ENCODE data around the gene LRP8.

The LRP8 gene

GRCh38 chr1:53321366-53321765 is 6.5 kb downstream of the LRP8 start:
- DNase-seq = no peak

- no peak for DNase-seq
These were observed 7.2 kb downstream of the LRP8 start for GRCh38 chr1:53320646-53321045.

GRCh38 chr1:53319296-53320101 is 8.4 kb downstream of the LRP8 start:
- no peak for DNase-seq

DNA sequence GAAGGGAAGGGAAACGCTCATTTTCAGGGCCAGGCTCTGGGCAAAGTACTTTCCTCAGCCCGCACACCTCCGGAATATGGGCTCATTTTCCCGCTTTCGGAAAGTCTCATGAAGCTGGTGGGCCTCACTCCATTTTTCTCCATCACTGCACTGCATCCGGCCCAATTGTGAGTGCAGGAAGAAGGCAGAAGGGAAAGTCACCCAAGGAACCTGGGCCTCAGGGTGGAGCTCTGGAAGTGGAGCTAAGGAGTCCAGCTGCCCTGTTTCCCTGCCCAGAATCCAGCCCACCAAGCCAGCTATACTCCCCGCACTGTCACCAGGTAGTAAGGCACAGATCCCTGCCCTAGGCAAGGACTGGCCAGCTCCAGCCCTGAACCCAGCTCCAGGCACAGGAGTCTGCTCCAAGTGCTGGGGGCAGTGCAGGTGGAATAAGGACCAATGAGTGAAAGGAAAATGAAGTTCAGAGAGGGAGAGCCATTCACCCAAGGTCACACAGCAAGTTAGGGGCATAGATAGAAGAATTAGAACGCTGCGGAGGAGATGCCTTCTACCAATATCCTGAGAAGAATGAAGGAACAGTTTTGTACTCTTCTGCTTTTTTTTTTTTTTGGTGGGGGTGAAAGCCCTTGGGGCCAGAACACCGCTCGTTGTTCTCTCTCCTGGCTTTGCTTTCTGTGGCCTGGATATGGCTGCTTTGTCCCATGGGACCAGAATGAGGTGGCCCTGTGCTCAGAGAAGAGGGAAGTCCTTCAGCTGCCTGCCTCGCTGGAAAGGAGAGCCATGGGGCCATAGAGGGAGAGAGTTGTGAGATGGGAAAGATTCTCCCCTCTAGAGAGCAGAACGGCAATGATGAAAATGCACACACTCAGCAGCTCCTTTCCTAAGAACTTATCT is 10.0 kb downstream of the LRP8 start:
- no peak for DNase-seq

DNA sequence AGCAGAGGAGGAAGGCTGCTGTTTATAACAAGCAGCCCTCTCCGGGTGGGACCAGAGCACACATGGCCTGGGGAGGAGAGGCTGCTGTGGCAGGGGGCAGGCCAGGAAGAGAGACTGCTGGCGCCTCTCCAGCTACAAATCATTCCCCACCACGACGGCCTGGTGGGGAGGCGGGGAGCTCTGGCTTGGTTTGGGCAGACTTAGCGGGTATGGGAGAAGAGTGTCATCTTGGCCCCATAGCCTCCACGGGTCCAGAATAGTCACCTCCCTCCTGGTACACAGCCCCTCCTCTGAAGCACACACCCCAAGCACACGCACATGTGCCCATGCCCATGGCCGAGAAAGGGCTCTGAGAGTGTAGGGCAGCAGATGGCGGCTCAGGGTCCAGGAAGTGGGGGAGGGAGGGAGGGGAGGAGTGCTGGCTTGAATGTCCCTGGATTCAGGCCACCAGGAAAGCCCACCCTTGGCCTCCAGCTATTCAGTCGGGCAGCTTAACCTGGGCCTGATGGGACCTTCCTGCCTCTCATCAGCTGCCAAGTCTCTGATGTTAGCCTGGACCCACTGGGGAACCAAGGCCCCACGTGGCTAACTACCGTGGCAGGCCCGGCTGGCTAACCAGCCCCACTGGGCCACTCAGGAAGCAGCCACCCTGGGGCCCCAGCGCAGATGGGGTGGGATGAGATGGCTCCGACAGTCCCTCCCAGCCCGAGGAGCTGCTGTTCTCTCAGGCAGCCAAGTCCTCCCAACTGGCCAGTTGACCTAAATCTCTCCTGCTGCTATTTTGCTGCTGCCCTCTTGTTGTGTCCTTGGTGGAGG is 10.9 kb downstream of the LRP8 start:
- DNase-seq = no peak

GRCh38 chr1:53316424-53316765 is 11.5 kb downstream of the LRP8 start:
- DNase-seq = no peak

- DNase-seq = no peak
These were observed 12.1 kb downstream of the LRP8 start for GRCh38 chr1:53315456-53316423.

GRCh38 chr1:53315046-53315445 is 12.8 kb downstream of the LRP8 start:
- no peak for DNase-seq

DNA sequence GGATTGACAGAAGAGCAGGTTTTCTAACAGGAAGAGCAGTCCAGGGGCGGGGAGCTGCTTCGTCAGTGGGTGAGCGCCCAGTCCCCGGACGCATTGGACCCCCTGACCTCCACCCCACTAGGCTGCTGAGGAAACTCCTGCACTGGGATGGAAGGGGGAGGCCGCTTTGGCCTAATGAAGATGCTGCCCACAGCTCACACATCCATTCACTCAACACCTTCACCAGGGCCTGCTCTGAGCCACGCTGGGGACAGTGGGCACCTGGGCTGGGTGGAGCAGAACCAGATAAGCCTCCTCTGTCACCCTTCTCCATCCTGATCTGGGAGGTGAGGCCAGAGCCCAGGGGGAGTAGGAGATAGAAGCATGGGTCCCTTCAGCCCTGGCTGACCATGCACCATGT is 13.3 kb downstream of the LRP8 start:
- no peak for DNase-seq

DNA sequence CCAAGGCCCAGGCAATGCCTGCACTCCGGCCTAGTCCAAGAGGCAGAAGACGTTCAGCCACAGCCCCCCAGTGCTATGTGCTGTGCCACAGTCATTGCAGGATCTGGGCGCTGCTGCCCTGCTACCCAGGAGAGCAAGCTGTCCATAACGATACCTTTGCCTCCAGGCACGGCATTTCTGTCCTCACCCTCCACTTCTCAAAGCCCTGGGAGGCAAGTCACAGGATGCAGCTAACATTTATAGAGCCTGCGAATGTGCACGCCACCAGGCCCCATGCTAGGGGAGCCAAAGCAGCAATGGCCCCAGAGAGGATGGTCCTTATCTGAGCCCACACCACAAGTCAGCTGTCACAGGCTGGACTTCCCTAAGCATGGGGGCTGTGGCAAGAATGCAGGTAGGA is 13.8 kb downstream of the LRP8 start:
- DNase-seq = no peak

GRCh38 chr1:53313556-53313955 is 14.3 kb downstream of the LRP8 start:
- no peak for DNase-seq

DNA sequence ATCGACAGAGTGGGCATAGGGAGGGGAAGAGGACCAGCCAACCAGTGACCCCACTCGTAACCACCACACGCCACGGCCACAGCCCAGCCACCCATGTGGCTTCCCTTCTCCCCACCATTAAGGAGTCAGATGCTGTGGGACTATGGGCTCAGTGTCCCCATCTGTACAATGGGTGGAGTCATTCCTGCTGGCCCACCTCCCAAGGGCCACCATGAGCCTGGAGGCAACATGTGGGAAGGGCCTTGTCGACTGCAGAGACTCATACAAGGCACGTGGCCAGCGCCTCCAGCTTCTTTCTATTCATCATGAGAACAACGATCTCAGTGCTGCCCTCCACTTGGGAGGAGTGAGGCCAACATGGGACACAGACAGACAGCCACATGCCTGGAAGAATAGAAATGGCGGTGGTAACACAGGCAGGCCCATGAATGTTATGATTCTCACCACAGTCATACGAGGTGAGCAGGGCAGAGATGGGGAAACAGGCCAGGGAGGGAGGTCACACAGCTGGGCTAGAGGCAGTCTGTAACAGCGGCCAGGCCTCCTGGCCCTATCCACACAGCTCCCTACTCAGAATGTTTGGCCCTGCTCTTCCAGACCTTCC is 16.1 kb downstream of the LRP8 start:
- DNase-seq = no peak

- DNase-seq = no peak
These were observed 16.8 kb downstream of the LRP8 start for GRCh38 chr1:53310847-53311681.

DNA sequence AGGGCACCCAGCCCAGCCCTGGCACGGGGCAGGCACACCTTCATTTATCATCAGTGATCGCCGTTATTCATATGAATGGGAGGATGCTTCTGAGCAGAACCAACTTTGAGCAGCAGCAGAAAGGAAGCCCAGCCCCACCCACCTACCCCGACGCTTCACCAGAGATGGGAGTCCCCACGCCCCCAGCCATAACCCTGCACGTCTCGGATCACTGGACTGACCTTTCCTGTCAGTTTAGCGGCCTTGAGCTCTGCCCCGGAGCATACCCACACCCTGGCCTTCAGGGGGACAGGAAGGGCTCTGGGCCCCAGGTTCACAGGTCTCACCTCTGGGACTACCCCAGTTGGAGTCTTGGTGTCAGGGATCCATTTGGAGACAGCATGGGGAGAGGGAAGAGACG is 18.1 kb downstream of the LRP8 start:
- no peak for DNase-seq

DNA sequence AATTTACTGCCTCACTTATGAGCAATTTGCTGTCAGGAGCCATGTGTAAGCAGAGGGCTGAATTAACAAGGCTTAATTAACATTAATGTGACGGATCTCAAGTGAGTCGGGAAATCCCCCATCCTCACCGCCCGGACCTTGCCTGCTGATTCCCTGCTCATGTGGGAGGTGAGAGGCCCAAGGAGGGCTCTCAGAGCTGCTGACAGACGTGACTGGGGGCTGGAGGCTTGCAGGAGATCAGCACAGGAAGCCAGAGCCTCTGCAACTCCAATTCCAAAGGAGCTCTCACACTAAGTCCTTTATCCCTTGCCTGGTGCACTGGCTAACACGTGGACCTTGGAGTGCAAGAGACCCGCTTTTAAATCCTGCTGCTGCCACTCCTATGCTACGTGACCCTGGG is 19.4 kb downstream of the LRP8 start:
- no peak for DNase-seq

- no peak for DNase-seq
These were observed 20.8 kb downstream of the LRP8 start for GRCh38 chr1:53307037-53307436.

DNA sequence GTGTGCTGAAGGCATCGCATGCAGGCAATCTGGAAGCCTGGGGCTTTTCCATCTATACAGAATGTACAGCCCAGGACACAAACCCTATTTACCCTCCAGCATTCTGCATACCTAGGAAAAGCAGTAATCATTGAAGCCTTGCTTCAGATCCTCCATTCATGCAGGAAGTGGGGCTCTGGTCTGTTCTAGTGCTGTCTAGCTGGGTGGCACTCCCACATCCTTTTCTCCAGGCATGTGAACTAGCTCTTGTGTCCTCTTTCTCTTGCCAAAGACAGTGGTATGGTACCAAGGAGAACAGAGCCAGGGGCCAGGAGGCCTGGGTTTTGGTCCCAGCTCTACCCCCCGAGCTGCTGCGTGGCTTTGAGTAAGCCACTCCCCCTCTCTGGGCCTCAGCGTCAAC is 21.7 kb downstream of the LRP8 start:
- no peak for DNase-seq

DNA sequence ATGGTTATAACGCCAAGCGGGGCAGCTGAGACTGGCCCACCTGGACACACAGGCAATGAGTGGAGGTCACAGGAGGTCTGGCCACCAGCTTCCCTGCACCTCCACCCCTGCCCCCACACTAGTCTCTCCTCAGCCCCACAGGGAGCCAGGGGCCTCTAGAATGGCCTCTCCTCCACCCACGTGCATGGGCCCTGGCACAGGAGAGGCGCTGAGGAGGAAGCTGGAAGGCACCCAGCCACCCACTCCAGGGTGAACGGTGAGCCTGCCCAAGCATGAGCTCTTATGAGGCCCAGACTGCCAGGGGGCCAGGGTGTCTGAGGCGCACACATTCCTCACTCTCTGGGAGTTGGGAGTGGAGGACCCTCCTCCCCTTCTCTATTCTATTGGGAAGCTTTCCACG is 22.2 kb downstream of the LRP8 start:
- DNase-seq = no peak

- DNase-seq = no peak
These were observed 23.3 kb downstream of the LRP8 start for GRCh38 chr1:53304527-53304926.

- no peak for DNase-seq
These were observed 23.9 kb downstream of the LRP8 start for GRCh38 chr1:53303726-53304515.
